Ascending aorta (tissue), 2 donors: ENCODE data around the gene TEKT5. TPM values are rescaled to one million over a fixed set of nuclear protein-coding genes. Genes with fewer than 3 reads are reported as not detected.

Experiments
- DNase-seq, 2 donors: peaks; one replicate each; pipeline ENCODE4 v3.0.0-alpha.2; 2019; ENCODE audit warnings: low spot score in 2 of 2
- H3K27ac ChIP-seq, 2 donors: fragments of 200-600 bp; sonication (generic); one replicate each; pipeline ENCODE4 v1.5.1; 2016 to 2017; ENCODE audit warnings: mild to moderate bottlenecking in 1 of 2
- H3K27me3 ChIP-seq: fragments of 200-600 bp; sonication (generic); one replicate; pipeline ENCODE4 v1.5.1; 2017
- H3K36me3 ChIP-seq, 2 donors: fragments of 200-600 bp; sonication (generic); one replicate each; pipeline ENCODE4 v1.5.1; 2016
- H3K4me1 ChIP-seq, 2 donors: fragments of 200-600 bp; sonication (generic); one replicate each; pipeline ENCODE4 v1.5.1; 2016 to 2017; ENCODE audit warnings: mild to moderate bottlenecking in 1 of 2
- H3K4me3 ChIP-seq, 2 donors: fragments of 200-600 bp; sonication (generic); one replicate each; pipeline ENCODE4 v1.5.1; 2016 to 2017; ENCODE audit warnings: mild to moderate bottlenecking in 1 of 2
- H3K9me3 ChIP-seq, 2 donors: fragments of 200-600 bp; sonication (generic); one replicate each; pipeline ENCODE4 v1.5.1; 2016
- intact Hi-C: fragments of 100-400 bp; cut with DNase I; formaldehyde crosslinking; loops from one replicate; pipeline ENCODE4 v1.15.1; 2023
- total RNA-seq: library from RNA; depleted of rRNA; stranded (reverse); fragments of >200 nt; gene quantifications from one replicate; pipeline ENCODE4 v1.1.0, GENCODE V29; 2016
- TF ChIP-seq, protein P1 (sequence below), 3 experiments: fragments of 200-600 bp in 2 of 3; fragments of 450-650 bp in 1 of 3; sonication (generic) in 2 of 3; IDR thresholded peaks; one replicate each; pipeline ENCODE4 v1.5.1; 2016 to 2019; ENCODE audit warnings: antibody characterized with exemption in 3 of 3, mild to moderate bottlenecking in 1 of 3, moderate library complexity in 1 of 3

TEKT5 gene
- total RNA-seq, 1 donor from 2014 or later: not detected

DNA sequence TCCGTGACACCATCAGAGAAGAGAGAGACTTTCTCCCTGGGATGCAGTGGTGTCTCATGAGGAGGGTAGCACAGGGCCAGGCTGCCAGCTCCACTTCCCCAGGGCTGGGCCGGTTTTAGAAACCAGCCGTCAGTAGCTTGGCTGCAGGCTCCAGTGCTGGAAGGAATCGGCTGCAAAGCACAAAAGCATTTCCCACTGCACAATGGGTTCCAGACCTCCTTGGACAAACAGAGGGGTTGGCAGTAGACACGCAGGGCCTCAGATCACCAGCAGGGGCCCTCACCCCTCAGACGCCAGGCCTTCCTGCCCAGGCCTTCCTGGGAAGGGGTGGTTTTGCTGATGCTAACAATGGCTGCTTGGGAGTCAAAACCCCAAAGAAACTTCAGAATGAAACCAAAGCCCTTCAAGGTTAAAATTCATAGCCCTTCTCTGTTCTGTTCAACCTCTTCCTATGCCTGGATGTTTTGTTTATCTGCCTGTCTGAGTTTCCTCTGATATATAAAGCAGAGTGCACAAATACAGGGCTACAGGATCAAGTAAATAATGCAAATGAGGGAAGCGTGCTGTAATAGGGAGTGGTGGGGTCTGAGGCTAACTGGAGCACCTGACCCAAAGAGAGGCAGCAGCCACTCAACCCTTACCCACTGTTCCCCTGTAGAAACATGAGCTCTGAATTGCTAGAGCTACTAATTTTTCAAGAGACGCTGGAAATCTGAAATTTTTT is 26.2 kb downstream of the TEKT5 start:
- no peak overlapping the region for H3K27ac ChIP-seq
- no peaks in the 10 kb centered on the region for H3K9me3 ChIP-seq
- H3K36me3 ChIP-seq: no peaks in the 10 kb centered on the region
- no peaks in the 10 kb centered on the region for H3K27me3 ChIP-seq
- DNase-seq: no peak
- TF ChIP-seq, protein P1, sequence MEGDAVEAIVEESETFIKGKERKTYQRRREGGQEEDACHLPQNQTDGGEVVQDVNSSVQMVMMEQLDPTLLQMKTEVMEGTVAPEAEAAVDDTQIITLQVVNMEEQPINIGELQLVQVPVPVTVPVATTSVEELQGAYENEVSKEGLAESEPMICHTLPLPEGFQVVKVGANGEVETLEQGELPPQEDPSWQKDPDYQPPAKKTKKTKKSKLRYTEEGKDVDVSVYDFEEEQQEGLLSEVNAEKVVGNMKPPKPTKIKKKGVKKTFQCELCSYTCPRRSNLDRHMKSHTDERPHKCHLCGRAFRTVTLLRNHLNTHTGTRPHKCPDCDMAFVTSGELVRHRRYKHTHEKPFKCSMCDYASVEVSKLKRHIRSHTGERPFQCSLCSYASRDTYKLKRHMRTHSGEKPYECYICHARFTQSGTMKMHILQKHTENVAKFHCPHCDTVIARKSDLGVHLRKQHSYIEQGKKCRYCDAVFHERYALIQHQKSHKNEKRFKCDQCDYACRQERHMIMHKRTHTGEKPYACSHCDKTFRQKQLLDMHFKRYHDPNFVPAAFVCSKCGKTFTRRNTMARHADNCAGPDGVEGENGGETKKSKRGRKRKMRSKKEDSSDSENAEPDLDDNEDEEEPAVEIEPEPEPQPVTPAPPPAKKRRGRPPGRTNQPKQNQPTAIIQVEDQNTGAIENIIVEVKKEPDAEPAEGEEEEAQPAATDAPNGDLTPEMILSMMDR (IDR thresholded peaks at IDR 0.05): peak in 1 of 3 experiments; percentile 18
- H3K4me1 ChIP-seq: no peaks in the 10 kb centered on the region
- intact Hi-C loops: no loop called here
- no peak overlapping the region for H3K4me3 ChIP-seq

DNA sequence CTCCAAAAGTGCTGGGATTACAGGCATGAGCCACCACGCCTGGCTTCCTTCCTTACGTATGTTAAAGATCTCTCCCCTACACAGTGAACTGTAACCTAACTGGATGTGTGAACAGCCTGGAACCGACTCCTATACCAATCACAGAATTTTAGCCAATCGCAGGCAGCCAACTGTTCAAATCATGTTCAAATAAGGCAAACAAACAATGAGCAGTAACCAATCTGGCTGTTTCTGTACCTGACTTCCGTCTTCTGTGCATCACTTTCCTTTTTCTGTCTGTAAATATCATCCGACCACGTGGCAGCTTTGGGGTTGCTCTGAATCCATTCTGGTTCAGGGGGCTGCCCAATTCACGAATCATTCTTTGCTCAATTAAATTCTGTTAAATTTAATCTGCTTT is 27.5 kb downstream of the TEKT5 start:
- Histone ChIP-seq H3K4me1 (no peaks in the 10 kb centered on the region), H3K27ac (no peak overlapping the region), H3K9me3 (no peaks in the 10 kb centered on the region), H3K27me3 (no peaks in the 10 kb centered on the region), H3K36me3 (no peaks in the 10 kb centered on the region), H3K4me3 (no peak overlapping the region)
- DNase-seq: no peak
- TF ChIP-seq, protein P1 (IDR thresholded peaks at IDR 0.05): no peak
- intact Hi-C loops: no loop called here

DNA sequence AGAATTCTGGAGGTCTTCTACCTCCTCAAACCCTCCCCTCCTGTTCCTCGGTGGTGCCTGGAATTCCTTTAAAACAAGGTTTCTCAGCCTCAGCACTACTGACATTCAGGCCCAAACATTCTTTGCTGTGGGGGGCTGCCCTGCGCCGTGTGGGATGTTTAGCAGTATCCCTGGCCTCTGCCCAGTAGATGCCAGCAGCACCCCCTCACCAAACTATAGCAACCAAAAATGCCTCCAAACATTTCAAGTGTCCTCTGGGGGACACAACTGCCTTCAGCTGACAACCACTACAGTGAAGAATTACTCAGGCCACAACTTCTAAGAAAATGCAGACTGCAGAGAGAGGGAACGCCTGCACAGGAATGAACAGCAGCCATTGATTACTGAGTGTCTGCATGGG is 28.4 kb downstream of the TEKT5 start:
- Histone ChIP-seq H3K9me3 (no peaks in the 10 kb centered on the region), H3K4me3 (no peak overlapping the region), H3K36me3 (no peaks in the 10 kb centered on the region), H3K27ac (no peak overlapping the region), H3K27me3 (no peaks in the 10 kb centered on the region), H3K4me1 (no peaks in the 10 kb centered on the region)
- intact Hi-C loops: no loop called here
- TF ChIP-seq, protein P1 (IDR thresholded peaks at IDR 0.05): no peak
- DNase-seq: no peak

DNA sequence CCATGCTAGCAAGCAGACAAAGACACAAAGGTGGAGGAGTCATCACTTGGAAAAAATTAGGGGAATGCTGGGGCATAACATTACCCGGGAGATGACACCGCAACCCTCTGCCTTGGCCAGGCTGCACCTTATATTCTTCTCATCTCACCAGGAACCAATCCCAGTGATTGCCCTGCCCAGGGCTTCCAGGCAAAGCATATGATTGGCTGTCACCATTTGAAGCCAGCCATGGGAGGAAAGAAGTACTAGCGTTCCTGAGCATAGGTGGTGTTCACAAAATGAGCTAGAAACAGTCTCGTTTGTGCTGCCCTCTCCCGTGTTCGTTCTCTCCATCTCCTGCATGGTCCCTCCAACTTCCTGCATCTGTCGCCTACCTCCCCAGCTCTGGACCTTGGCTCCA is 29.6 kb downstream of the TEKT5 start:
- intact Hi-C loops: no loop called here
- TF ChIP-seq, protein P1 (IDR thresholded peaks at IDR 0.05): no peak
- H3K4me3 ChIP-seq: no peak overlapping the region
- no peaks in the 10 kb centered on the region for H3K9me3 ChIP-seq
- H3K27ac ChIP-seq: no peak overlapping the region
- H3K27me3 ChIP-seq: no peaks in the 10 kb centered on the region
- no peak for DNase-seq
- H3K36me3 ChIP-seq: no peaks in the 10 kb centered on the region
- no peaks in the 10 kb centered on the region for H3K4me1 ChIP-seq

DNA sequence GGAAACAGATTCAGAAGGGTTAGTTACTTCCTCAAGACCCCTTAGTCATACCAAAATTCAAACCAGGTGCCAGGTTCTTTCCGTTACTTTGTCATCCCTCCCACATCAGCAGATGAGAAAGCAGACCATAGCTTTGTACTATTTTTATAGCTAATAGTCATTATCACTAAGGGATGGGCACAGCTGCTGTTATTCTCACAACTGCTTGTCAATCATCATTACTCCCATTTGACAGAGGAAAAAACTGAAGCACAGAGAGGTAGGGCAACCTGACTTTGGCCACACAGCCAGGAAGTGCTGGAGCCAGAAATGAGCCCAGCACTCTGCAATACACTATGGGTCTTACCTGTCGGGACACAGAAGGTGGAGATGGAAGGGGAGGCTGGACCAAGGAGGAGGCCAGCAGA is 30.0 kb downstream of the TEKT5 start:
- TF ChIP-seq, protein P1 (IDR thresholded peaks at IDR 0.05): no peak
- DNase-seq: no peak
- no peaks in the 10 kb centered on the region for H3K36me3 ChIP-seq
- H3K4me3 ChIP-seq: no peak overlapping the region
- H3K9me3 ChIP-seq: no peaks in the 10 kb centered on the region
- H3K4me1 ChIP-seq: no peaks in the 10 kb centered on the region
- no peak overlapping the region for H3K27ac ChIP-seq
- no peaks in the 10 kb centered on the region for H3K27me3 ChIP-seq
- intact Hi-C loops: no loop called here

DNA sequence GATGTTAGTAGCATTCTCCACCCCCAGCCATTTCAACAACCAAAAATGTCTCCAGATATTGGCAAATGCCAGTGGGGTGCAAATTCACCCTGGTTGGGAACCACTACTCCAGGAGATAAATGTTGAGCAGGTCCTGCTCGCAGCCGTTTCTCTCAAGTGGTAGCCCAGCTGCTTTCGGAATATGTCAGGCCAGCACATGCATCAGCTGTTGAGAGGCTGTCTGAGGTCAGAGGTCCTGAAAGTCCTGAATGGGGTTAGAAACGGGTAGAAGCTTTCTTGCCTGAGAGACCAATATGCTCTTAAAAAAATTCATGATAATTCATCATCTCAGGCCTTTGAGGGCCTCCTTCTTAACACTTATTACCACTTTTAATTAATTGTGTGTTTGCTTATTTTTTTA is 31.0 kb downstream of the TEKT5 start:
- DNase-seq: no peak
- TF ChIP-seq, protein P1 (IDR thresholded peaks at IDR 0.05): no peak
- no peaks in the 10 kb centered on the region for H3K4me1 ChIP-seq
- no peak overlapping the region for H3K27ac ChIP-seq
- no peaks in the 10 kb centered on the region for H3K36me3 ChIP-seq
- intact Hi-C loops: no loop called here
- H3K4me3 ChIP-seq: no peak overlapping the region
- no peaks in the 10 kb centered on the region for H3K9me3 ChIP-seq
- H3K27me3 ChIP-seq: no peaks in the 10 kb centered on the region
